Activated CD4-positive, alpha-beta T cell treated with anti-CD3 and anti-CD28 coated beads, Interleukin-2, amount 10 ng/mL, durations not matched to agents 24 days and 14 days (primary cell): ENCODE data around the gene ABR. TPM values are rescaled to one million over a fixed set of nuclear protein-coding genes. Genes with fewer than 3 reads are reported as not detected.
A peak's percentile ranks its signal among the peaks of the same experiment; 100 is the strongest.

ENCODE experiments used
- DNase-seq: peaks from one replicate; pipeline ENCODE4 v3.0.0; 2022
- H3K27ac Mint-ChIP-seq: one replicate; pipeline ENCODE4 v1.8.0; 2022; ENCODE audit warnings: mild to moderate bottlenecking, mixed read lengths
- H3K27me3 Mint-ChIP-seq: one replicate; pipeline ENCODE4 v1.8.0; 2022; ENCODE audit warnings: mixed read lengths
- H3K36me3 Mint-ChIP-seq: one replicate; pipeline ENCODE4 v1.8.0; 2022; ENCODE audit warnings: low read depth, mild to moderate bottlenecking, mixed read lengths
- H3K4me1 Mint-ChIP-seq: one replicate; pipeline ENCODE4 v1.8.0; 2021; ENCODE audit warnings: mixed read lengths
- H3K4me3 Mint-ChIP-seq: one replicate; pipeline ENCODE4 v1.8.0; 2022; ENCODE audit warnings: mild to moderate bottlenecking, moderate library complexity, mixed read lengths
- H3K9me3 Mint-ChIP-seq: one replicate; pipeline ENCODE4 v1.8.0; 2021; ENCODE audit warnings: mixed read lengths
- intact Hi-C: fragments of 100-400 bp; cut with micrococcal nuclease; formaldehyde crosslinking; loops from one replicate; pipeline ENCODE4 v1.15.1; 2023
- total RNA-seq: library from RNA; stranded (reverse); gene quantifications from 2 replicates; pipeline ENCODE4 v1.2.3, GENCODE V29; 2022

ABR gene
- 58.9 and 66.4 TPM in 2 replicates for total RNA-seq

DNA sequence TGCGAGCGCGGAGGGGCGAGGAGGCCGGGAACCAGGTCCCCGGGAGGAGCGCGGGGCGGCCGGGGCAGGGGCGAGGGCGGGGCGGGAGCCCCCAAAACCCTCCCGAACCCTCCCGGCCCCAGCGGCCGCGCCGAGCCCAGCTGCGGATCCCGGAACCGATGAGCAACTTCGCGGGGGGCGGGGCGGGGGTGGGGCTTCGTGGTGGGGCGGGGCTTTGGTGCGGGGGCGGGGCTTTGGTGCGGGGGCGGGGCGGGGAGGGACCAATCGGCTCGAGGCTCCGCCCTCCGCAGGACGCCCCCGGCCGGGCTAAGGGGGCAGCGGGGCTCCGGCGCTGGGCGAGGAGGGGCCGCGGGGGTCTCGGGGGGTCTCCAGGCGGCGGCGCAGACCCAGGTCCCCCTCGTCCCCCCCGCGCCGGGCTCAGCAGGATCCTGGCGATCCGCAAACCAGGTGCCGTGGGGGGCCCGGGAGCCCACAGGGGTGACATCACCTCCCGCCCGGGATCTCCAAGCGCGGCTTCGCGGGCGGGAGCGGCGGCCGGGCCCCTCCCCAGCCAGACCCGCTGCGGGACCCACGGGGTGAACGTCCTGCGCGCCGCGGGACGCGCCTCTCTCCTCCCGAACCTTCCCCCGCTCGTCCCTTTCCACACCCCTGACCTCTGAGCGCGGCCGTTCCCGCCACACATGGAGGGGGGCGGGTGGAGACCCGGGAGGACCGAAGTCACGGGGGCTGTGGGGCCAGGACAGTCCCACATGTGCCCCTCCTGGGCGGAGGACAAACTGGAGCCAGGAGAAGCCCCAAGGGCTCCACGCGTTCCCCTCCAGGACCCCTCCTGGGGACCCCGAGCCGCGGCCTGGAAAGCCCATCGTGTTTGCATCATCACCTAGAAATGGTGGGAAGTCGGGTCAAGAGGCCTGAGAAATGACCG lies at the start of gene ABR:
TSS of gene ABR (minus strand) at position 164 of the 925 bp plus-strand sequence. CDS start 254 bp downstream, outside the sequence.
- Mint-ChIP-seq H3K4me1 (peaks cover 5% of the 10 kb centered on the region), H3K27me3 (peaks cover 26% of the 10 kb centered on the region), H3K36me3 (no peaks in the 10 kb centered on the region), H3K9me3 (no peaks in the 10 kb centered on the region), H3K27ac (no peak within 1 kb of the TSS), H3K4me3 (peak within 1 kb of the TSS; percentile 72)
- intact Hi-C loops: loop anchor here (10.0 kb wide), 1 partner anchor 125 kb away; no protein-coding TSS in a partner anchor
- DNase-seq: peak; percentile 84

DNA sequence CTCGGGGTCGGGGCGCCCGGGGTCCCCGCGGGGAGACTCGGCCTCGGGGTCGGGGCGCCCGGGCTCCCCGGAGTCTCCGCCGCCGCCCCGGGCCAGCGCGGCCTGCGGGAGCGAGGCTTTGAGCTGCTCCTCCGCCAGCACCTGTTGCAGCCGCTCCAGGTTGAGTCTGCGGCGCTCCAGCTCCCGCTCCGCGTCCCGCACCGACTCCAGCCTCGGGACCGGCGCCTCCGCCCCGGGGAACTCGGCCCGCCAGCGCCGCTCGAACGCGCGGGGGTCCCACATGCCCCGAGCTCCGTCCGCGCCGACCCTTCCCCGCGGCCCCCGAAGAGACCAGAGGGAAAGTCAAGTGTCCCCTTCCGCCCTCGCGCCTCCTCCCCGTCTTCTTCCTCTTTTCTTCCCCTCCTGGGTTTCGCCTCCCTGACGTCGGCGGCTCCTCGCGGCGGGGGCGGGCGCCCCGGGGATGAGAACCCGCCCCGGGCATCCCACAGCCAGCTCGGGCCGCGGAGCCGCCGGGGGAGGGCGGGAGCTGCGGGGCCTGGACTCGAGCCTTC lies 49.6 kb upstream of the ABR start:
- H3K4me3 Mint-ChIP-seq: peak overlapping the region; percentile 92
- H3K36me3 Mint-ChIP-seq: peaks cover 5% of the 10 kb centered on the region
- peaks cover 13% of the 10 kb centered on the region for H3K4me1 Mint-ChIP-seq
- peaks cover 50% of the 10 kb centered on the region for H3K27me3 Mint-ChIP-seq
- peak; percentile 87 for DNase-seq
- no peak overlapping the region for H3K27ac Mint-ChIP-seq
- intact Hi-C loops: no loop called here
- H3K9me3 Mint-ChIP-seq: no peaks in the 10 kb centered on the region

DNA sequence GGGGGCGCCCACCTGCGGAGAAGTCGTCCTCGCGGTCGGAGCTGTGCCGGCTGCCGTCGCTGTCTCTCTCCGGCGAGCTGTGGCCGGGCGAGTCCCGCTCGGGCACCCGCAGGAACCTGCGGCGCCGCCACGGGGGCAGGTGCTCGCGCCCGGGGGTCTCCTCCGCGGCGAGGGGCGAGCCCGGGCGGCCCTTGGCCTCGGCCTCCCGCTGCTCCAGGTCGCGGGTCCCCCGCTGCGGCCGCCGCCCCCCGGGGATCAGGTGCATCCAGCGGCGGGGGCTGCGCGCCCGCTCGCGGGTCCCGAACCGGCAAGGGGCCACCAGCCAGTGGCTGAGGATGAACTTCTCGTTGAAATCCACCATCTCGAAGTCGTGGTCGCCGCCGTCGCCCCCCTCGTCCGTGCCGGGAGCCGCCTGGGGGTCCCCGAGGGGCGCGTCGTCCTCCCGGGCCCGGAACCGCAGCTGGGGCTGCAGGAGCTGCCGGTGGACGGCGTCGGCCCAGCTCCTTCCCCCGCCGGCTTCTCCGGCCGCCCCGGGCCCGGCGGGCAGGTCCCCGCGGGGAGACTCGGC lies 49.1 kb upstream of the ABR start:
- H3K27ac Mint-ChIP-seq: no peak overlapping the region
- intact Hi-C loops: no loop called here
- peaks cover 47% of the 10 kb centered on the region for H3K27me3 Mint-ChIP-seq
- DNase-seq: no peak
- H3K9me3 Mint-ChIP-seq: no peaks in the 10 kb centered on the region
- H3K4me3 Mint-ChIP-seq: no peak overlapping the region
- peaks cover 5% of the 10 kb centered on the region for H3K36me3 Mint-ChIP-seq
- H3K4me1 Mint-ChIP-seq: peaks cover 13% of the 10 kb centered on the region

DNA sequence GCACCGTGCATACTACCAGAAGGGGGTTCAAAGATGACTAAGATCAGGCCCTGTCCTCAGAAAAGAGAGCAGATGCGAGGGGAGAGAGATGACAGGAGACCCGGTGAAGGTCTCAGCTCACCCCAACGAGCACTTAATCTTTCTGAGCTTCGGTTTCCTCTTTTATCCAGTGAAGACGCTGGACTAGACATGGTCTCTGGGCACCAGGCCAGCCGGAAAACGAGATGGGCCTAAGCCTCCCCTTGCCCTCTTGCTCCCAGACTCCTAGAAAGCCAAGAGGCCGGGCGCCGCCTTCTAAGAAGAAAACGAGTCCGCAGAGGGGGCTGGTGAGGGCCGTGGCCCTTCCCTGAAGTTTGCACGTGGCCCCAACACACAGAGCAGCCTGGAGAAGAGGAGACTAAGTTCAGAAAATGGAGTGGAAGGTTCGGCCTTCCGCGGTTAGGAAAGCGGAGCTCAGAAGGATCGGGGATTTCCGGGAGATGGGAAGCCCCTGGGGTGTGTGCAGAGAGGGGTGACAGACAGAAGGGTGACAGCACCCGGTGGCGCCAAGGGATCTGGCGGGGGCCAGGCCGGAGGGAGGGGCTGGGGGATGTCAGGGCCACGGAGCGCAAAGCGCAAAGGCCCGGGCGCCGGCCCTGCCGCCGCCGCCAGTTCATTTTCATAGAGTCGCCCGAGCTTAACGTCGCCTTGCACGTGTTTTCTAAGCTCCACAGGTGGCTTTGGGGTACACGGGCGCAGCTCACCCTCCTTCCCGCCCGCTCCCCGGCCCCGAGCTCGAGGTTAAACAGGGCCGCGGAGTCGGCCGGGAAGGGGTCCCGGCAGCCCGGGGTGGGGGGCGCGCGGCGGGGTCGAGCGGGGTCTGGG lies 48.4 kb upstream of the ABR start:
- Mint-ChIP-seq H3K36me3 (peaks cover 5% of the 10 kb centered on the region), H3K27me3 (peaks cover 47% of the 10 kb centered on the region), H3K27ac (peak overlapping the region; percentile 76), H3K4me3 (peak overlapping the region; percentile 82), H3K9me3 (no peaks in the 10 kb centered on the region), H3K4me1 (peaks cover 13% of the 10 kb centered on the region)
- intact Hi-C loops: no loop called here
- peak; percentile 64 for DNase-seq

DNA sequence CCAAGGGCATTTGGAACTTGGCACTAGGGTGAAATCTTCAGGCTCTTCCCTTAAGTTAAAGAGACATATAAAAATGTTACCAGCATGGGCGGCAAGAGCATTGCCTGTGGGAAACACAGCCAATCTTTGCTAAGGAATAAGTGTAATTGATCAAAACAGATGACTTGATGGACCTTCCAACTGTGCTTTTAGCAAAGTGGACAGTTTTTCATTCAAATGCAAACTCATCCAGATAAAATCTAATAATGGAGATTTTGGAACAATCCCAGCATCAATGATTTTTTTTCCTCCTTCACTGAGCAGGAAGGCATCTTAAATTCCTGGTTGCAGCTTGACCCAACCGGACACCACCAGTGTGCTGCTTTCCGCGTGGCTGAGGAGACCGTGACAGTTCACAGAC lies 47.6 kb upstream of the ABR start:
- Mint-ChIP-seq H3K27me3 (peaks cover 43% of the 10 kb centered on the region), H3K4me3 (peak overlapping the region; percentile 23)
- intact Hi-C loops: no loop called here

DNA sequence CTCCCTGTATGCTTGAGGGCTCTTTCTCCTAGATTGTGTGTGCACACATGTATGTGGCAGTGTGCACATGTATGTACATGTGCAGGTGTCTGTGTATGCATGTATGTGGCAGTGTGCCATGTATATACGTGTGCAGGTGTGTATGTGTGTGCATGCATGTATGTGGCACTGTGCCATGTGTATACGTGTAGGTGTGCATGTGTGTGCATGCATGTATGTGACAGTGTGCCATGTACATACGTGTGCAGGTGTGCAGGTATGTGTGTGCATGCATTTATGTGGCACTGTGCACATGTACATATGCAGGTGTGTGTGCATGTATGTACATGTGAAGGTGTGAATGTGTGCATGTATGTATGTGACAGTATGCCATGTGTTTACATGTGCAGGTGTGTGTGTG lies 46.5 kb upstream of the ABR start:
- no peaks in the 10 kb centered on the region for H3K9me3 Mint-ChIP-seq
- no peak overlapping the region for H3K27ac Mint-ChIP-seq

More for the DNA sequence above, 47.6 kb upstream of the ABR start:
- peaks cover 13% of the 10 kb centered on the region for H3K4me1 Mint-ChIP-seq
- H3K9me3 Mint-ChIP-seq: no peaks in the 10 kb centered on the region
- peaks cover 5% of the 10 kb centered on the region for H3K36me3 Mint-ChIP-seq
- H3K27ac Mint-ChIP-seq: no peak overlapping the region
- DNase-seq: no peak

DNA sequence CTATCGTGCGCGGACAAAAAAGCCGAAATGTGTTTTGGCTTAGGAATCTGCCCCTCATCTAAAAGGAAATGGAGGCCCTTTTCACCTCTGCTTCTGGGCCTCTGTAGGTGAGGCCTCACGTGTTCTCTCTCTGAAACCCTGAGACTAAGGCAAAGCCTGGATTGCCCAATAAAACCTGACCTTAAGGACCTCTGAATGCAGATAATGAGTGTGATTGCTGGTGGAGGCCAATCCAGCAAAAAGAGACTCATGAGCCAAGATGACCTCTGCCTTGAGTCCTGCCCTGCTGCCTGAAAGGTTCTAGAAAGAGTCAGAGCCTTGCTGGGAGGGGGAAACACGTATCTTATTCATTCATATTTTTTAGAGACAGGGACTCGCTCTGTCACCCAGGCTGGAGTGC lies 44.5 kb upstream of the ABR start:
- no peak overlapping the region for H3K4me3 Mint-ChIP-seq
- H3K27ac Mint-ChIP-seq: no peak overlapping the region
- no peak for DNase-seq
- H3K36me3 Mint-ChIP-seq: peaks cover 2% of the 10 kb centered on the region
- H3K4me1 Mint-ChIP-seq: peaks cover 5% of the 10 kb centered on the region
- peaks cover 26% of the 10 kb centered on the region for H3K27me3 Mint-ChIP-seq
- intact Hi-C loops: no loop called here
- H3K9me3 Mint-ChIP-seq: no peaks in the 10 kb centered on the region

More for the DNA sequence above, 46.5 kb upstream of the ABR start:
- Mint-ChIP-seq H3K4me1 (peaks cover 9% of the 10 kb centered on the region), H3K27me3 (peaks cover 35% of the 10 kb centered on the region), H3K36me3 (peaks cover 2% of the 10 kb centered on the region), H3K4me3 (no peak overlapping the region)
- DNase-seq: no peak
- intact Hi-C loops: no loop called here

DNA sequence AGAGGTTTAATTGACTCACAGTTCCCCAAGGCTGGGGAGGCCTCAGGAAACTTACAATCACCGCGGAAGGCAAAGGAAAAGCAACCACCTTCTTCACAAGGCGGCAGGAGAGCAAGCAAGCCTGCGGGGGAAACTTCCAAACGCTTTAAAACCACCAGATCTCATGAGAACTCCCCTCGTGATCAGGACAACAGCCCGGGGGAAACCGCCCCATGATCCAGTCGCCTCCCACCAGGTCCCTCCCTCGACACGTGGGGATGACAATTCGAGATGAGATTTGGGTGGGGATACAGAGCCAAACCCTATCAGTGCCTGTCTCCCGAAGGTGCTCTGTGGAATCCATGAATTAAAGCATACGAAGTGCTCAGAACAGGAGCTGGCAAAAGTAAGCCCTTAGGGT lies 43.9 kb upstream of the ABR start:
- H3K4me1 Mint-ChIP-seq: peaks cover 5% of the 10 kb centered on the region
- peaks cover 2% of the 10 kb centered on the region for H3K36me3 Mint-ChIP-seq
- H3K27me3 Mint-ChIP-seq: peaks cover 26% of the 10 kb centered on the region
- intact Hi-C loops: no loop called here
- H3K4me3 Mint-ChIP-seq: no peak overlapping the region
- H3K9me3 Mint-ChIP-seq: no peaks in the 10 kb centered on the region
- DNase-seq: no peak
- no peak overlapping the region for H3K27ac Mint-ChIP-seq

DNA sequence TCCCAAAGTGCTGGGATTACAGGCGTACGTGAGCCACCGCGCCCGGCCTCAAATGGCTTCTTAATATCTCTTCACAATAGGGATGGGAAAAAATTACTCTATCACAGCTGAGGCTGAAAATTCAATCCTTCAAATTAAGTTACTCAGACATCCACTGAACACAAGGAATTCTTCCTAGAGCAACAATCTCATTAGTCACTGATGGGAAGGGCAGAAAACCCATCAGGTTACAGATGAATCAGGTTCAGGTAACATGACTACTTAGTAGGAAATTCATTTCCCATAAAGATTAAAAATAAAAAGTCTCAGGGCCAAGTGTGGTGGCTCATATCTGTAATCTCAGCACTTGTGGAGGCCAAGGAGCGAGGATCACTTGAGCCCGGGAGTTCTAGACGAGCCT lies 42.5 kb upstream of the ABR start:
- H3K4me3 Mint-ChIP-seq: no peak overlapping the region
- H3K36me3 Mint-ChIP-seq: peaks cover 2% of the 10 kb centered on the region
- no peaks in the 10 kb centered on the region for H3K9me3 Mint-ChIP-seq
- H3K4me1 Mint-ChIP-seq: no peaks in the 10 kb centered on the region
- DNase-seq: no peak
- peaks cover 18% of the 10 kb centered on the region for H3K27me3 Mint-ChIP-seq
- no peak overlapping the region for H3K27ac Mint-ChIP-seq
- intact Hi-C loops: no loop called here

DNA sequence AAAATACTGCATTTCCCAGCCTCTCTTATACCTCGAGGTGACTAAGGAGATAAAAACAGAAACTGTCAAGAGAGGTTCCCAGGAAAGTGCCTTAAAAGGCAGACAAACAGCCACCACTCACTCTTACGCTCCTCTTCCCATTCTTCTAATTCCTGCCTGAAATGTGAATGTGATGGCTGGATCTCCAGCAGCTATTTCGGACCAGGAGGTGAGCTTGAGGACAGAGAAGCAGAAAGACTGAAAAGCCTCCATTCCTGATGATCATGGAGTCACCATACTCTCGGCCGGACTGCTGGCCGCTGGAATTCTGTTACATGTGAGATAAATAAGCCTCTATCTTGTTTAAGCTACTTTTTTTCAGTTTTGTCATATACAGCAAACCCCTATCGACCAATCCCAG lies 41.4 kb upstream of the ABR start:
- Mint-ChIP-seq H3K9me3 (no peaks in the 10 kb centered on the region), H3K4me3 (no peak overlapping the region), H3K27me3 (peaks cover 15% of the 10 kb centered on the region), H3K4me1 (no peaks in the 10 kb centered on the region), H3K27ac (no peak overlapping the region), H3K36me3 (no peaks in the 10 kb centered on the region)
- DNase-seq: no peak
- intact Hi-C loops: no loop called here

DNA sequence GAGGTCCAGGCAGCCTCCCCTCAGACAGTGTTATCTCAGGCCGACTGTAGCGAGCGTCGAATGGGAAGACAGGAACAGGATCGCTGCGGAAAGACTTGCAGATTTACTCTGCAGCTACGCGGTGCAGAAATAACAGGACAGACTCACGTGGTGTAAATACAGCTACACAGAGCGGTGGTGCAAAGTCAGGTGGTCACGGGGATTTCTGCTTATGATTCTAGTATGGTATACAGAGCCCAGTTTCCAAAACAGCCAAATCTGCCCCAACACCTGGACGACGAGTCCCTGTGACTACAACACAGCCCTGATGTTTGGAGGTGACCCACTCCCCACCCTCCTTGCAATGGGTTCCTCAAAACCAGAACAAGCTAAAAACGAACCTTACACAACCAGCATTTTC lies 40.6 kb upstream of the ABR start:
- DNase-seq: no peak
- Mint-ChIP-seq H3K9me3 (no peaks in the 10 kb centered on the region), H3K36me3 (no peaks in the 10 kb centered on the region), H3K4me1 (no peaks in the 10 kb centered on the region), H3K27me3 (peaks cover 11% of the 10 kb centered on the region), H3K4me3 (no peak overlapping the region), H3K27ac (no peak overlapping the region)
- intact Hi-C loops: no loop called here

DNA sequence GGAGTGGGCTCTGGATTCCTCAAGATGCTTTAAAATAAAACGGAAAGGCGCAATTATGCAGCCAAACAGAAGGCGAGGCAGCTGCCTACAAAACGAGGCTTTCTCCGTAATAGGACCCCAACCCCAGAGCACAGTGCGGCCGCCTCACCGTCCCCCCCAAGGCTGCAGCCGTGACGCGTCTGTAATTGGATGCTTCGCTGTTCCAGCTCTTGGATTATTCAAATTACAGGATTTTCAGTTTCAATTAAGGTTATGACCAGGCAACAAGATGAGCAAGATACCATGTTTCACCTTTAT lies 37.3 kb upstream of the ABR start:
- Mint-ChIP-seq H3K9me3 (no peaks in the 10 kb centered on the region), H3K27me3 (peaks cover 15% of the 10 kb centered on the region), H3K4me1 (no peaks in the 10 kb centered on the region), H3K36me3 (no peaks in the 10 kb centered on the region), H3K4me3 (no peak overlapping the region), H3K27ac (no peak overlapping the region)
- DNase-seq: no peak
- intact Hi-C loops: no loop called here

DNA sequence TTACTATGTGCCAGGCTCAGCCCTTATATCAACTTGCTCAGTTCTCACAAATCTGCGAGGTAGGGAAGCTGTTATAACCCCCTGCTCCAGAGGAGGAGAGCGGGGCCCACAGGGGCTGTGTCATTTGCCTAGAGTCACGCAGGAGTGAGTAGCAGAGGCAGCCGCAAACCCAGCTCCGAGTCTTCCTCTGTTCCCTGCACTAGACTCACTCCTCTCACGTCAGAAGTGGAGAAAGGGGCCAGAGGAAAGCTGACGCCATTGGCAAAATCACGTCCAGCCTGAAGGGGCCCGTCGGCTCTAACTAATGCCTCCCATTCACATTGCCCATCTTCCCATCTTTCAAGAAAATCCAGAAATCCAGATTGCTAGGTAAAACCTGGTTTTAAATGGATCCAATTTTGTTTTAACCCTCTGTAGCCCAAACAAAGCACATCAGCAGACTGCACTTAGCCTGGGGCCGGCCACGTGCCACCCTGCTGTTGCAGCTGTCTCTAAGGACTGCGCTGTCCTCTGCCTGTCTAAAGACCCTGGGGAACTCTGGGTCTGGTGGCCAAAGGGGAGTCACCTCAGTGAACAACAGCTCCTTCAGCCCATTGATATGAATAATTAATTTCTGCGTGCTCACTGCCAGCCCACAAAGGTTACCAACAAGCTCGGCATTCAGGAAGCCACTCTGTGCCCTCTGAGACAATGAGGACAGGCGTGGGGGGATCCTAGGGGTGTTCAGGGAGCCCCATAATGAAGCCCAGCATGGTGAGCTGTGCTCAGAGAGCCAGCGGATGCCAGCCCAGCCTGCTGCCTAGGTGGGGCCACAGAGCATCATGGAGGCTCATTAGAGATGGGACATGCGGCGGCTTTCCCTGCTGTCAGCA lies 36.7 kb upstream of the ABR start:
- peaks cover 13% of the 10 kb centered on the region for H3K27me3 Mint-ChIP-seq
- no peak for DNase-seq
- H3K36me3 Mint-ChIP-seq: no peaks in the 10 kb centered on the region
- H3K4me1 Mint-ChIP-seq: no peaks in the 10 kb centered on the region
- H3K9me3 Mint-ChIP-seq: no peaks in the 10 kb centered on the region
- intact Hi-C loops: no loop called here
- no peak overlapping the region for H3K27ac Mint-ChIP-seq
- no peak overlapping the region for H3K4me3 Mint-ChIP-seq
